ENCODE data around the gene MYO1A. TPM values are rescaled to one million over a fixed set of nuclear protein-coding genes. Genes with fewer than 3 reads are reported as not detected.

MYO1A gene
- polyA plus RNA-seq, 1 donor (not counting 4 experiments of a cell fraction or from before 2014, with no cell fraction given): 0.01 TPM

GRCh38 chr12:57095440-57095839 lies 45.5 kb upstream of the MYO1A start:
- Histone ChIP-seq H3K4me1 (ENCODE audit: control insufficient read depth, extremely low read depth, insufficient read depth, low read length) (peaks cover 40% of the 10 kb centered on the region), H3K79me2 (ENCODE audit: control insufficient read depth, insufficient read depth, low read length) (peaks cover 8% of the 10 kb centered on the region), H3K9me1 (ENCODE audit: control insufficient read depth, extremely low read depth, insufficient read depth, low read length) (peaks cover 4% of the 10 kb centered on the region), H3K4me2 (ENCODE audit: control insufficient read depth, extremely low read depth, insufficient read depth, low read depth, low read length) (peak overlapping the region; percentile 37), H3K27me3 (ENCODE audit: control insufficient read depth, extremely low read depth, insufficient read depth, low read length) (no peaks in the 10 kb centered on the region), H3K9me3 (ENCODE audit: control insufficient read depth, low read depth, low read length) (no peaks in the 10 kb centered on the region), H2AFZ (ENCODE audit: control insufficient read depth, low read length) (no peak overlapping the region), H3K9ac (ENCODE audit: control insufficient read depth, extremely low read depth, insufficient read depth, low read length) (peak overlapping the region; percentile 29), H3K4me3 (ENCODE audit: control insufficient read depth in 2 of 3, extremely low read depth in 1 of 3, insufficient read depth in 2 of 3, low read depth in 1 of 3, low read length in 3 of 3) (no peak overlapping the region), H3K27ac (ENCODE audit: control insufficient read depth, insufficient read depth, low read length) (peak overlapping the region; percentile 73), H4K20me1 (ENCODE audit: control insufficient read depth, extremely low read depth, insufficient read depth, low read length) (peaks cover 4% of the 10 kb centered on the region), H3K36me3 (ENCODE audit: control insufficient read depth in 2 of 2, extremely low read depth in 1 of 2, insufficient read depth in 2 of 2, low read length in 2 of 2) (peaks cover 25 to 45% of the 10 kb centered on the region in 2 experiments)
- dilution Hi-C loops (cut with MboI; ENCODE audit: extremely low pct_ligation_motif_present, low sequenced_read_pairs): no loop called here
- DNase-seq (ENCODE audit: low read depth, low spot score): no peak
- peak; percentile 13 for FAIRE-seq
- TF ChIP-seq EZH2 (IDR thresholded peaks at IDR 0.05; ENCODE audit: low read length) (no peak), CTCF (optimal IDR thresholded peaks at IDR 0.05 in 1 of 3, IDR thresholded peaks at IDR 0.05 in 1 of 3, conservative IDR thresholded peaks at IDR 0.05 in 1 of 3; ENCODE audit: extremely low read depth in 1 of 3, insufficient read depth in 2 of 3, low read length in 3 of 3) (no peak)

- peak overlapping the region; percentile 10 for H3K4me2 ChIP-seq (ENCODE audit: control insufficient read depth, extremely low read depth, insufficient read depth, low read depth, low read length)
Measured at GRCh38 chr12:57094208-57095160, 44.6 kb upstream of the MYO1A start.

More at GRCh38 chr12:57094208-57095160, 44.6 kb upstream of the MYO1A start:
- no peaks in the 10 kb centered on the region for H3K27me3 ChIP-seq (ENCODE audit: control insufficient read depth, extremely low read depth, insufficient read depth, low read length)
- no peaks in the 10 kb centered on the region for H3K9me3 ChIP-seq (ENCODE audit: control insufficient read depth, low read depth, low read length)
- dilution Hi-C loops (cut with MboI; ENCODE audit: extremely low pct_ligation_motif_present, low sequenced_read_pairs): no loop called here
- peaks cover 22 to 41% of the 10 kb centered on the region in 2 experiments for H3K36me3 ChIP-seq (ENCODE audit: control insufficient read depth in 2 of 2, extremely low read depth in 1 of 2, insufficient read depth in 2 of 2, low read length in 2 of 2)
- peaks cover 15% of the 10 kb centered on the region for H3K79me2 ChIP-seq (ENCODE audit: control insufficient read depth, insufficient read depth, low read length)
- no peak for DNase-seq (ENCODE audit: low read depth, low spot score)
- H3K9ac ChIP-seq (ENCODE audit: control insufficient read depth, extremely low read depth, insufficient read depth, low read length): no peak overlapping the region
- peaks cover 41% of the 10 kb centered on the region for H3K4me1 ChIP-seq (ENCODE audit: control insufficient read depth, extremely low read depth, insufficient read depth, low read length)
- peak overlapping the region; percentile 73 for H3K27ac ChIP-seq (ENCODE audit: control insufficient read depth, insufficient read depth, low read length)
- TF ChIP-seq CTCF (optimal IDR thresholded peaks at IDR 0.05 in 1 of 3, IDR thresholded peaks at IDR 0.05 in 1 of 3, conservative IDR thresholded peaks at IDR 0.05 in 1 of 3; ENCODE audit: extremely low read depth in 1 of 3, insufficient read depth in 2 of 3, low read length in 3 of 3) (no peak), EZH2 (IDR thresholded peaks at IDR 0.05; ENCODE audit: low read length) (no peak)
- H3K9me1 ChIP-seq (ENCODE audit: control insufficient read depth, extremely low read depth, insufficient read depth, low read length): peaks cover under 1% of the 10 kb centered on the region
- peak; percentile 13 for FAIRE-seq
- peaks cover 4% of the 10 kb centered on the region for H4K20me1 ChIP-seq (ENCODE audit: control insufficient read depth, extremely low read depth, insufficient read depth, low read length)
- H2AFZ ChIP-seq (ENCODE audit: control insufficient read depth, low read length): no peak overlapping the region
- H3K4me3 ChIP-seq (ENCODE audit: control insufficient read depth in 2 of 3, extremely low read depth in 1 of 3, insufficient read depth in 2 of 3, low read depth in 1 of 3, low read length in 3 of 3): no peak overlapping the region
